Mesenchymal stem cell (in vitro differentiated cells and primary cell): Measurements from ENCODE around the gene CCDC171.
A peak's percentile ranks its signal among the peaks of the same experiment; 100 is the strongest.

ENCODE experiments used
- DNase-seq: peaks from one replicate; pipeline ENCODE4 v3.0.0-alpha.2; 2013
- H2AFZ ChIP-seq: one replicate; pipeline ENCODE4 v1.6.1; 2013; ENCODE audit warnings: low read depth, mild to moderate bottlenecking, control low read depth, inconsistent platforms, low read length, moderate library complexity
- H2AK5ac ChIP-seq: 2 replicates; pipeline ENCODE4 v1.6.1; 2013; ENCODE audit warnings: low read length, moderate library complexity, mild to moderate bottlenecking, inconsistent platforms; ENCODE audit not compliant: severe bottlenecking
- H2BK120ac ChIP-seq: one replicate; pipeline ENCODE4 v1.6.1; 2013; ENCODE audit warnings: low read depth, mild to moderate bottlenecking, inconsistent platforms, low read length, moderate library complexity
- H2BK12ac ChIP-seq, 2 experiments: one replicate each; pipeline ENCODE4 v1.6.1; 2013; ENCODE audit warnings: inconsistent platforms in 2 of 2, low read length in 2 of 2, mild to moderate bottlenecking in 2 of 2, moderate library complexity in 2 of 2, control low read depth in 1 of 2
- H2BK15ac ChIP-seq: one replicate; pipeline ENCODE4 v1.6.1; 2013; ENCODE audit warnings: mild to moderate bottlenecking, low read depth, inconsistent platforms; ENCODE audit not compliant: poor library complexity, severe bottlenecking
- H2BK5ac ChIP-seq: 2 replicates; pipeline ENCODE4 v1.6.1; 2013; ENCODE audit warnings: low read depth, mild to moderate bottlenecking, low read length, control low read depth, inconsistent platforms; ENCODE audit not compliant: poor library complexity, severe bottlenecking
- H3K14ac ChIP-seq, 2 experiments: one replicate each; pipeline ENCODE4 v1.6.1; 2013; ENCODE audit warnings: inconsistent platforms in 2 of 2, low read length in 2 of 2, control low read depth in 1 of 2, mild to moderate bottlenecking in 1 of 2, moderate library complexity in 1 of 2
- H3K18ac ChIP-seq, 2 experiments: one replicate each; pipeline ENCODE4 v1.6.1; 2013; ENCODE audit warnings: inconsistent platforms in 2 of 2, low read length in 2 of 2, control low read depth in 1 of 2, low read depth in 1 of 2, mild to moderate bottlenecking in 1 of 2
- H3K23ac ChIP-seq, 2 experiments: one replicate each; pipeline ENCODE4 v1.6.1; 2013; ENCODE audit warnings: inconsistent platforms in 2 of 2, low read length in 2 of 2, mild to moderate bottlenecking in 2 of 2, moderate library complexity in 2 of 2, control low read depth in 1 of 2
- H3K27ac ChIP-seq: 2 replicates; pipeline ENCODE4 v1.5.1; 2013; ENCODE audit warnings: mild to moderate bottlenecking, moderate library complexity, low read length, control low read depth, inconsistent platforms; ENCODE audit not compliant: poor library complexity, severe bottlenecking
- H3K27me3 ChIP-seq, 2 experiments: 2 replicates each; pipeline versions ENCODE4 v1.6.1 to v1.7.0; 2013; ENCODE audit warnings: low read length in 2 of 2, mild to moderate bottlenecking in 2 of 2, moderate library complexity in 2 of 2, control low read depth in 1 of 2, inconsistent platforms in 1 of 2; ENCODE audit not compliant: control insufficient read depth in 1 of 2, insufficient read depth in 1 of 2
- H3K36me3 ChIP-seq, 2 experiments: 2 replicates each; pipeline versions ENCODE4 v1.6.1 to v1.7.0; 2013; ENCODE audit warnings: low read length in 2 of 2, control low read depth in 1 of 2, inconsistent platforms in 1 of 2, low read depth in 1 of 2, mild to moderate bottlenecking in 1 of 2; ENCODE audit not compliant: insufficient read depth in 2 of 2, control insufficient read depth in 1 of 2
- H3K4ac ChIP-seq, 2 experiments: one replicate each; pipeline ENCODE4 v1.6.1; 2013; ENCODE audit warnings: inconsistent platforms in 2 of 2, low read length in 2 of 2, mild to moderate bottlenecking in 2 of 2, moderate library complexity in 2 of 2, control low read depth in 1 of 2, low read depth in 1 of 2
- H3K4me1 ChIP-seq: 2 replicates; pipeline ENCODE4 v1.6.1; 2013; ENCODE audit warnings: low read depth, low read length, control low read depth; ENCODE audit not compliant: control insufficient read depth, insufficient read depth
- H3K4me2 ChIP-seq: 2 replicates; pipeline ENCODE4 v1.6.1; 2013; ENCODE audit warnings: low read length, mild to moderate bottlenecking, inconsistent platforms; ENCODE audit not compliant: poor library complexity, severe bottlenecking
- H3K4me3 ChIP-seq, 2 experiments: 2 replicates each; pipeline versions ENCODE4 v1.5.1 to v1.7.0; 2013; ENCODE audit warnings: low read length in 2 of 2, mild to moderate bottlenecking in 2 of 2, control low read depth in 1 of 2, low read depth in 1 of 2; ENCODE audit not compliant: insufficient read depth in 1 of 2
- H3K79me1 ChIP-seq: replicated peaks from 2 replicates; pipeline ENCODE4 v1.6.1; 2013; ENCODE audit warnings: mild to moderate bottlenecking, control low read depth, low read length, inconsistent platforms; ENCODE audit not compliant: poor library complexity, severe bottlenecking
- H3K9ac ChIP-seq: 2 replicates; pipeline ENCODE4 v1.7.0; 2013; ENCODE audit warnings: mild to moderate bottlenecking, low read length, moderate library complexity
- H3K9me3 ChIP-seq: 2 replicates; pipeline ENCODE4 v1.7.0; 2013; ENCODE audit warnings: mild to moderate bottlenecking, low read length; ENCODE audit not compliant: control insufficient read depth
- H4K8ac ChIP-seq: one replicate; pipeline ENCODE4 v1.6.1; 2013; ENCODE audit warnings: inconsistent platforms, mild to moderate bottlenecking, low read length, moderate library complexity
- H4K91ac ChIP-seq: one replicate; pipeline ENCODE4 v1.6.1; 2013; ENCODE audit warnings: mild to moderate bottlenecking, low read length, inconsistent platforms
- WGBS: methylation state at CpG from one replicate; pipeline ENCODE4 v1.1.7; 2013; ENCODE audit warnings: mixed read lengths; 5-methylcytosine and 5-hydroxymethylcytosine counted together

The CCDC171 gene

DNA sequence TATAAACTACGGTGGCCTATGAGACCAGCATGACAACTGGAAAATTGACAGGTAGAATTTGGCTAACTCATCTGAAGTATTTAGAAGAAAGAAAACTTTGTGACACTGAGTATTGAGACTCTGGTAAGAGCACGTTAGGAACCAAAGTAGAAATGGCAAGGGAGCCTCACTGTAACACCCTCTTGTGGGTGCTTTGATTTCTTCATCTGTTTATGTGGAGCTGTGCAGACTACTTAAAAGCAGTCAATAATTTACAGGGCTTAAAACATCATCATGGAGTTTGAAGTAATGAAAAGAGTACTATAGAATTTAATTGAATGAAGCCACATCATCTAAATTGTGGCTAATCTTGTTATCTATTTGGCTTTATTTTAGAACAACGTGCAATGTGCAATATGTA is 414.2 kb downstream of the CCDC171 start:
- H2BK5ac ChIP-seq: no peak overlapping the region
- H3K4me3 ChIP-seq: no peak overlapping the region
- H3K9ac ChIP-seq: no peak overlapping the region
- H3K4me2 ChIP-seq: no peak overlapping the region
- 77% methylated on average over 2 of the region's 3 CpGs for WGBS
- no peak overlapping the region for H4K8ac ChIP-seq
- H3K14ac ChIP-seq: no peak overlapping the region
- H3K4me1 ChIP-seq: no peaks in the 10 kb centered on the region
- H3K4ac ChIP-seq: no peak overlapping the region
- H2AK5ac ChIP-seq: no peak overlapping the region
- H3K79me1 ChIP-seq: no peaks in the 10 kb centered on the region
- H3K18ac ChIP-seq: no peak overlapping the region
- no peak for DNase-seq
- no peaks in the 10 kb centered on the region for H3K9me3 ChIP-seq
- no peaks in the 10 kb centered on the region for H3K27me3 ChIP-seq
- no peak overlapping the region for H4K91ac ChIP-seq
- H2BK12ac ChIP-seq: no peak overlapping the region
- H2BK15ac ChIP-seq: no peak overlapping the region
- no peak overlapping the region for H2AFZ ChIP-seq
- H2BK120ac ChIP-seq: no peak overlapping the region
- H3K23ac ChIP-seq: no peak overlapping the region
- no peak overlapping the region for H3K27ac ChIP-seq
- no peaks in the 10 kb centered on the region for H3K36me3 ChIP-seq

DNA sequence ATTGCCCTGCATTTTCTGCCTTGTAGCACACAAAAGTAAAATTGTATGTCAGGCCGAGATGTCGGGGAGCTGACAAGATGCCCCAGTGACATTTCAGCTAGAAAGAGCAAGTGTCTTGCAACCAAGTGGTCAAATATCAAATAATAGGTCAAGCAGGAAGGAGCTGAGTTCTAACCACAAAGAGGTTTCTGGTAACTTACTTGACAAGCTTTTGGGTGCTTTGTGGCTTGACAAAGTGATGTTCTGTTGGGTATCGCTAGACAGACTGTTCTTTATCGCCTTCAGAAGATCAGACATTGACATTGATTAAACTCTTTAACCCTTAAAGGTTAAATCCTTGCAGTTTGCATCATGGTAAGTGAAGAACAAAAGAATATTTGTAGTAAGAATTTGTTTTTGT is 419.9 kb downstream of the CCDC171 start:
- Histone ChIP-seq H3K23ac (no peak overlapping the region), H3K79me1 (no peaks in the 10 kb centered on the region), H2AK5ac (no peak overlapping the region), H2BK120ac (no peak overlapping the region), H2BK5ac (peak overlapping the region; percentile 9), H2BK15ac (no peak overlapping the region), H4K91ac (no peak overlapping the region), H3K4me1 (no peaks in the 10 kb centered on the region), H3K4me2 (no peak overlapping the region), H2AFZ (no peak overlapping the region), H3K14ac (no peak overlapping the region), H3K27me3 (no peaks in the 10 kb centered on the region), H3K27ac (no peak overlapping the region), H3K9me3 (no peaks in the 10 kb centered on the region), H3K18ac (no peak overlapping the region), H2BK12ac (no peak overlapping the region), H4K8ac (no peak overlapping the region), H3K4me3 (no peak overlapping the region), H3K9ac (no peak overlapping the region), H3K36me3 (no peaks in the 10 kb centered on the region), H3K4ac (no peak overlapping the region)
- 98% methylated on average over 2 of the region's 4 CpGs for WGBS
- no peak for DNase-seq

DNA sequence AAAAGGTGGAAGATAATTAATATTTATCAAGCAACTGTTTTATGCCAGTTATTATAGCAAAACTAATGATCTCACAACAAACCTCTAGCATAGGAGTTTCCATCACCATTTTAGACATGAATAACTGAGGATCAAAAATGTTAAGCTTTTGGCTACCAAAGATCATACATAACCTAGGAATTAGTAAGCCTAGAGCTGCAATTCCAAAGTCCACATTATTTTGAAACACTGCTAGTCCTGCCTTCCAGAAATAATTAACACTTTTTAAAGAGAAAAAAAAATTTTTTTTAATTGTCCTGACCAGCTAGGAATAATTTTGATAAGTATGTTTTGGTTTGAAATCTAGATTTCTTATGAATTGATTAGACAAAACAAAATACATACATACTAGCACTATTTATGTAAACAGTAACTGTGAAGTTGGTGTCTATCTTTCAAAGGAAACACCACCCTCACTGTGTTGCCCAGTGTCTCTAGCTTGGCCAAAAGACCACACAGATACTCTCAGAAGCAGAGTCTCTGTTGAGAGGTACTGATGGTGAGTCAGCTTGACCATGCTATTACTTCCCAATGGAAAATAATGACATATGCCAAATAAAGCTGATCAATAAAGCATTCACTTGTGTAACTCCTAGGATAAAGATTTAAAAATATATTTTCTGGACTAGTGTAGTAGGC is 422.4 kb downstream of the CCDC171 start:
- H4K91ac ChIP-seq: no peak overlapping the region
- H3K4me3 ChIP-seq: no peak overlapping the region
- H3K4me1 ChIP-seq: no peaks in the 10 kb centered on the region
- H3K4me2 ChIP-seq: no peak overlapping the region
- no peak overlapping the region for H2BK12ac ChIP-seq
- no peak overlapping the region for H2BK15ac ChIP-seq
- DNase-seq: no peak
- no peak overlapping the region for H3K18ac ChIP-seq
- H2AFZ ChIP-seq: no peak overlapping the region
- no peak overlapping the region for H3K4ac ChIP-seq
- no peak overlapping the region for H4K8ac ChIP-seq
- no peak overlapping the region for H3K23ac ChIP-seq
- no peak overlapping the region for H2BK5ac ChIP-seq
- H3K36me3 ChIP-seq: no peaks in the 10 kb centered on the region
- no peaks in the 10 kb centered on the region for H3K9me3 ChIP-seq
- no peak overlapping the region for H2BK120ac ChIP-seq
- no peak overlapping the region for H2AK5ac ChIP-seq
- no peak overlapping the region for H3K27ac ChIP-seq
- H3K14ac ChIP-seq: no peak overlapping the region
- no peak overlapping the region for H3K9ac ChIP-seq
- no peaks in the 10 kb centered on the region for H3K79me1 ChIP-seq
- H3K27me3 ChIP-seq: no peaks in the 10 kb centered on the region

DNA sequence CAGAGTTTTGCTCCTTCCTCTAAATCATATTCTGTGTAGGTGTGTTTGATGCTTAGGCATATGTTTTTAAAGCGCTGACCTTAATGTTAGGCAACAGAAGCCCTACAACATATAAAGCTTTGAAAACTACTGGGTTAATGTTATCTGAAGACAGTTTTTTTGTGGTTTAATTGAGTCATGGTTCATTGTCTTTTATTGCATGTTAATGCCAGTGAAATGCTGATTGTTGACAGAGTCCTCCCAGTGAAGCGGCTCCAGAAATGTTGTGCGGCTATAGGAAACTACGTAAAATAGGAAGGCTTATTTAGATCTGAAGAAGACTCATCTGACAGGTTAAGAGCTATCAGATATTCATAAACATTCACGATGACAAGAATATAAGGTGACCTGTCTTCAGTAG is 424.6 kb downstream of the CCDC171 start:
- Histone ChIP-seq H4K91ac (no peak overlapping the region), H2AK5ac (no peak overlapping the region), H3K4me3 (no peak overlapping the region), H3K9ac (no peak overlapping the region), H3K18ac (no peak overlapping the region), H3K14ac (no peak overlapping the region), H3K36me3 (no peaks in the 10 kb centered on the region), H3K4me1 (no peaks in the 10 kb centered on the region), H3K4ac (no peak overlapping the region), H2BK12ac (no peak overlapping the region), H2AFZ (no peak overlapping the region), H3K27ac (no peak overlapping the region), H2BK120ac (no peak overlapping the region), H3K4me2 (no peak overlapping the region), H2BK15ac (no peak overlapping the region), H3K79me1 (no peaks in the 10 kb centered on the region), H4K8ac (no peak overlapping the region), H3K23ac (no peak overlapping the region), H2BK5ac (no peak overlapping the region), H3K27me3 (no peaks in the 10 kb centered on the region), H3K9me3 (no peaks in the 10 kb centered on the region)
- WGBS: 83% methylated on average over 4 of the region's 5 CpGs
- no peak for DNase-seq
